ENCODE measurements around the gene SNX7.

- no peak for TF ChIP-seq SP1 (IDR thresholded peaks at IDR 0.05; ENCODE audit: low read depth)
- TF ChIP-seq YY1 (IDR thresholded peaks at IDR 0.05; ENCODE audit: extremely low read depth, insufficient replicate concordance, low read depth, low read length): no peak
- no peak for TF ChIP-seq CTCF (IDR thresholded peaks at IDR 0.05 in 2 of 3, conservative IDR thresholded peaks at IDR 0.05 in 1 of 3; ENCODE audit: borderline replicate concordance in 1 of 3, insufficient read depth in 1 of 3, low read depth in 2 of 3, low read length in 2 of 3)
- no peak for TF ChIP-seq FOSL1 (IDR thresholded peaks at IDR 0.05; ENCODE audit: low read depth)
- no peak for TF ChIP-seq REST (IDR thresholded peaks at IDR 0.05; ENCODE audit: low read depth)
Observed at GRCh38 chr1:98672189-98672588, 10.7 kb downstream of the SNX7 start.

All from HCT116 (cell line).